ENCODE measurements around the gene CMIP. TPM values are rescaled to one million over a fixed set of nuclear protein-coding genes. Genes with fewer than 3 reads are reported as not detected.

CMIP gene
- polyA plus RNA-seq, 1 donor, result 44.3 TPM

DNA sequence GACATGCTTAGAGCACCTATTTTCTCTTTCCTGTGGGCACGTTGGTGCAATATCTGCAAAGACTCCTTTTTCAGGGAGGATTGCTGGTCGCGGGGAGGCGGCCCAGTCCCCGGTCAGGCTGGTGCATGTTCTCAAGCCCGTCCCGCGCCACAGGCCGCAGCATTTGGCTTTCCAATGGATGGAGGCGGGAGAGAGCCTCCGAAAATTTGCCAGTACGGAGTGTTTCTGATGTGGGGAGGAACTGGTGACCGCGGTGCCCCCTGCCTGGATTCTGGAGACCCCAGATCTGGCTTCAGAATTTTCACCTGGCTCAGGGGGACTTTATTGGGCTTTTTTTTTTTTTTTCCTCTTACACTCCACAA is 2.3 kb downstream of the CMIP start:
- DNase-seq, result no peak

DNA sequence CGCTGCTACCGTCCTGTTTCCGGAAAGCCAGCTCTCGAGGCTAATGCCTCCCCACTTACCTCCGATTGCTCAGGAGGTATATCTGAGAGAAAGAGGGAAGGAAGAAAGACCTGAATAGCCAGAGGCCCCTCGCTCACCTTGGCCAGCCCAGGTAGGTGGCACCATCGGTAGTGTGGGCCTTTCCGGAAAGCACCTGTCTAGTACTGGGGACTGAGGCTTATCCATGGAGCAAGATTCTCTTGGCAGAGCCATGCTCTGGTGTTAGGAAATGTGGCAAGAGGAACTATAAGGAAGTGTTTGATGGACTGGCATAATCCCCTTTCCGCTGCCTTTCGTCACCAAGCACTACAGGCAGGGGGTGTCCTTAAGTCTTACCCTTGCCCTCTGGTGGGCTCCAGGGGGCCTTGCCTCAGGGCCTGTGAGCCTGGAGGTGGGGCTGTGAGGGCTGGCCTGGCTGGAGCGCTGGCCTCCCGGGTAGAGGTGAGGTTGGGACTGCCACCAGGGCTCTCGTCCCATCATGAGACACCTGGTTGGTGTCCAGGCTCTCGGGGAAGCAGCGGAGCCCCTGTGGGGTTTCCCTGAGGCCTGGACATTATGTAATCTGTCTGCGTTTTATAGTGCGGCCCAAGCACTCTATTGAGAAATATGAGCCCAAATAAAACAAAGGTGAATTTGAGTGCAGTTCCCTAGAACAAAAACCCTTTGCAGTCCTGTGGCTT is 2.9 kb downstream of the CMIP start:
- no peak for DNase-seq

GRCh38 chr16:81448154-81449131 is 3.8 kb downstream of the CMIP start:
- DNase-seq, result no peak

- no peak for DNase-seq
Observed at GRCh38 chr16:81449241-81449640, 4.6 kb downstream of the CMIP start.

DNA sequence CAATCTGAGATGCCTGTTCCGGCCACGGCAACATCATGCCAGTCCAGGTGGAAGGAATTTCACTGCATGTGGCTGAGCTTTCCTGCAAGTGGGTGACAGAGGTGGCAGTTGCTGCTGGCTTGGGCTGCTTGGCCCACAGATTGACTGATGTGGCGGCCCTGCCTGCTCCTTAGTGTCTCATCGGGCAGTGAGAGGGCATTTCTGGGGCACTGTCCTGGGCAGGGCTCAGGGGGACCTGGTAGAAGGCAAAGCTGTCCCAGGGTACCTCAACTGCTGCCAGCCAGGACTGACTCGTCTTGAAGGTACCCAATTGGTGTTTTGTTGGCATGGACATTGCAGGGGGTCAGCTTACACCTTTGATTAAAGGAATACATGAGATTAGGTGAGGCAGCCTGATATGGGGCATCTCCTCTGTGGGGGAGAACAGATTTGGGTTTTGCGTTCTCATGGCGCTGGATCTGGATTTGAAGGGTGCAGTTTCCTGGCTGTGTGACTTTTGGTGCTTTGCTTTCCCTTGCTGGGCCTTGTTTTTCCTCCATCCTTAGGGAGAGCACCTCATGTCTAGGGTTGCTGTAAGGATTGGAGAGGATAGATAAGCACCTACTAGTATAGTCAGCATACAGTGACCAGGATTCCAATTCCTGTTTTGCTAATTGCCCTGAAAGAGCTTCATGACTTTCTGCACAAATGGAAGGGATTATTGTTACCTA is 5.4 kb downstream of the CMIP start:
- no peak for DNase-seq

DNA sequence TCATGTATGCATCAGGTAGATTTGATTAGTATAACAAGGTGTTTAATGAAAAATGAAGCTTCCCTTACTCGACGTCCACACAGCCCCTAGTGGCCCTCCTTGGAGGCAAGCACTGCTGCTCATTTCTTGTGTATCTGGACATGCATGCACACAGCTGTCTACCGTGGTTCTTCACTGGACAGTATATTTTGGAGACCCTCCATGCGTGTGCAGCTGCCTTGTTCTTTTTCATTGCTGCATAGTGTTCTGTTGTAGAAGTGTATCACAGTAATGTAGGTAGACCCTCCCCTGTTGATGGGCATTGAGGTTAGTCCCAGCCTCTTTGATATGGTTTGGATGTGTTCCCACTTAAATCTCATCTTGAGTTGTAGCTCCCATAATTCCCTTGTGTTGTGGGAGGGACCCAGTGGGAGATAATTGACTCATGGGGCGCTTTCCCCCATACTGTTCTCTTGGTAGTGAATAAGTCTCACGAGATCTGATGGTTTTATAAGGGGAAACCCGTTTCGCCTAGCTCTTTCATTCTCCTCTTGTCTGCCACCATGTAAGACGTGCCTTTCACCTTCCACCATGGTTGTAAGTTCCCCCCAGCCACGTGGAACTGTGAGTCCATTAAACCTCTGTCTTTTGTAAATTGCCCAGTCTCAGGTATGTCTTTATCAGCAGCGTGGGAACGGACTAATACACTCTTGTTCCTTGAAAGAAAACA is 6.3 kb downstream of the CMIP start:
- no peak for DNase-seq

DNA sequence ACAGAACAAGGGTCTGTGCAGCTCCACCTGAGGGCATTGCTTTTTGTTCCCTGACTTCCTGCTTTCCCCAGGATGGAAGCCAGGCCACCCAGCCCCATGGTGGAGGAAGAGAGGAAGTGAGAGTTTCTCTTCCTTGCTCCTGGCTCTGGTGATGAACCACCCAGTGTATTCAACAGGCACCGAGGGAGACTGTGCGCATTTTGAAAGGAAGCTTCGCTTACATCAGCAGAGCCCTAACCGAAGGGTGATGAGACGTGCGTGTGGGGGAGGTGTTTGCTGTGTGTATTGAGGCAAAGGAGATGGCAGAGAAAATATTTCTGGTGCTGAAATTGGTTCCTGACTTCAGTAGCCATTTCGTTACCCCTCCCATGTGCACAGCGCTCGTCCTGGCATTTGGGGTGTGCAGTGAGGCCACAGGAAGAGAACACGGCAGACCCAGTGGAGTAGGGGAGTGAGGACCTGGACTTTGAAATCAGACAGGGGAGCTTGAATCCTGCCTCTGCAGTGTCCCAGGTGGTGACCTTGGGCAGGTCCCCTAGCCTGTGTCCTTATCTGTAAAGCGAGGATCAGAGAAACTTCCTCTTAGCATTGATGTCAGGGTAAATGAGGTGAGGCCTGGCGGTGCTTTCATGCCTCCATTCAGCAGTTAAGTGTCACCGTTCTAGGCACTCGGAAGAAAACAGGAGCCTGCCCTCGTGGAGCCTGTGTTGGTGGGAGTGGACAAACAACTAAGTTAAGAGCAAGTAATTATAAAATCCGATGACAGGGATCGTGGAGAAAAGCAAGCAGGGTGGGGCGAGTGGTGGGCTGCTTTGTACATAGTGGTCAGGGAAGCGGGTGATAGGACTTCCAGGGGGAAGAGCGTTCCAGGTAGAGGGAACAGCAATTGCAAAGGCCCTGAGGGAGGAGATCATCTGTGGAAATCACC is 7.4 kb downstream of the CMIP start:
- no peak for DNase-seq

GRCh38 chr16:81453091-81453728 is 8.6 kb downstream of the CMIP start:
- no peak for DNase-seq

DNA sequence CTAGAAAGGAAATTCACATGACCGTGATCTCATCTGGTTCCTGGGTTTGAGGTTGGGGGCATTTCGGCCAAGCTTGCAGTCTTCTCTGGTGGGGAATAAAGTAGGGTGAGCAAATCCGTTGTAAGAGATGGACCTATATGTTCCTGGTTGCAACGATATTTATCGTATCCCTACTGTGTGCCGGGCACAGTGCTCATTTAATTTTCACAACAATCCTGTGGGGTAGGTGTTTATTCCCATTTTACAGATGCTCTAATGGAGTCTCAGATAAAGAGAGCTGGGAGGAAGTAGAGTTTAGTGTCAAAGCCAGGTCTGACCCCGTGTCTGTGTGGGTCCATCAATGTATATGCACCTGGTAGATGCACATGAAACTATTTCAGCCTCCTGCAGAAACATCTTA is 9.4 kb downstream of the CMIP start:
- DNase-seq, result no peak

GRCh38 chr16:81455006-81455405 is 10.4 kb downstream of the CMIP start:
- no peak for DNase-seq

DNA sequence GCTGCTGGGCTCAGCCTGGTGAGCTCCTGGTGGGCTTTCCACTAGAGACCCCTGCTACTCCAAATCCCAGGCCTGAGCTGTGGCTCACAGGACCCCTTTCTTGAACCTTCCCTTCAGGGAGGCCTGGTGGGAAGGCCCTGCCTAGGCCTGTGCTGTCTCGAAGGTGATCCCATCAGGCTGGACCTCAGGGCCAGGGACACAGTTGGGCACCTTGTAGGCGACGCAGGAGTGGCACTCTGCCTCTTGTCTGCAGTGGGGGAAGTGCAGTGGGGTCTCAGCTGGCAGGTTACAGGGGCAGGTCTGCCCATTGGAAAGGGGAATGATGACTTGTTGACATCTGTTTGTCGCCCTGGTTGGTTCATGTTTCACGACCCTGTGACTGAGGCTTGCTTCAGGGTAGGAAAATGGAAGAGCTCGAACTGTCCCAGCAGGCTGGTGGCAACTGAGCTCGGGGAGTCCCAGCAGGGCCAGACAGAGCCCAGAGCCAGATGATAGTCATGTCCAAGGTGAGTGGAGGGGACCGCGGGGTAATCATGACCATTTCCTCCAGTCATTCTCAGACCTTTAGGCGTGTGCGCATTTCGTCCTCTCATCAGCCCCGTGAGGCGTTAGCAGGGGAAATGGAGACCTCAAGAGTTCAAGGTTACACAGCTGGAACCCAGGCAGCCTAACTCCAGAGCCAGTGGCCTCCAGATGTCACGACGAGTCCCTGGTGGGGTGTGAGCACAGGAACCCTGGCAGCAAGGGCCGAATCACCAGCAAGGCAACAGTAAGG is 11.3 kb downstream of the CMIP start:
- no peak for DNase-seq

DNA sequence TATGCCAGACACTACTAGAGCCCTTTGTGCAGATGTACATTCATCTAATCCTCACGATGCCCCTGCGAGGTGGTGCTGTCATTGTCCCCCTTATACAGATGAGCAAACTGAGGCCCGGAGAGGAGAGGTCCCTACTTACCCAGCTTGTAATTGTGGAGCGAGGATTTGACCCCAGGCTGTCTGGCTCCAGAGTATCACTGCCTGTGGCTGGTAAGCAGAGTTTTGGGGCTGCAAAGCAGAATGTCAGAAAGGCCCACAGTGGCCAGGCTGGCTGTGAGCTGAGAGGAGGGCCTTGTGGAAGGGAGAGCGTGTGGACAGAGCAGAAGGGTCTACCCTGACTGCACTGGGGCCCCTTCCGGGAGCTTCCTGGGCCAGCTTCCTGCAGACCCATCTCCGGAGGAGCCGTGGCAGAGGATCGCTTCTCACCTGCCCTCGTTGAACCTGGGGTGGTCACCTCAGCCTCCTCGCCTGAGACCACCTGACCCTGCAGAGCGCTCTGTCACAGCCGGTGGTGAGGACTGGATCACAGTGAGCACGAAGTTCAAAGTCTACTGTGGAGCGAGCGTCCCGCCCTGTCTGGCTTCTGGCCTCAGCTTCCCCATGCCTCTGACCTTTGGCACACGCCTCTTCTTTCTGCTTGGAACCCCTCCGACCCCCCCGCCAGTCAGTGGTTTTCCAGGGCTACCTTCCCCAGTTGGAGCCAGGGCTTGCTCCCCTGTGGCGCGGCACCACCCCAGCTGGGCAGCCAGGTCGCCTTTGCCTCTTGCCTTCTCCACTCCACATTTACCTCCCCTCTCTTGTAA is 12.1 kb downstream of the CMIP start:
- no peak for DNase-seq

- DNase-seq, result no peak
Observed at GRCh38 chr16:81457326-81458133, 12.9 kb downstream of the CMIP start.

- no peak for DNase-seq
Observed at GRCh38 chr16:81458149-81458669, 13.6 kb downstream of the CMIP start.

DNA sequence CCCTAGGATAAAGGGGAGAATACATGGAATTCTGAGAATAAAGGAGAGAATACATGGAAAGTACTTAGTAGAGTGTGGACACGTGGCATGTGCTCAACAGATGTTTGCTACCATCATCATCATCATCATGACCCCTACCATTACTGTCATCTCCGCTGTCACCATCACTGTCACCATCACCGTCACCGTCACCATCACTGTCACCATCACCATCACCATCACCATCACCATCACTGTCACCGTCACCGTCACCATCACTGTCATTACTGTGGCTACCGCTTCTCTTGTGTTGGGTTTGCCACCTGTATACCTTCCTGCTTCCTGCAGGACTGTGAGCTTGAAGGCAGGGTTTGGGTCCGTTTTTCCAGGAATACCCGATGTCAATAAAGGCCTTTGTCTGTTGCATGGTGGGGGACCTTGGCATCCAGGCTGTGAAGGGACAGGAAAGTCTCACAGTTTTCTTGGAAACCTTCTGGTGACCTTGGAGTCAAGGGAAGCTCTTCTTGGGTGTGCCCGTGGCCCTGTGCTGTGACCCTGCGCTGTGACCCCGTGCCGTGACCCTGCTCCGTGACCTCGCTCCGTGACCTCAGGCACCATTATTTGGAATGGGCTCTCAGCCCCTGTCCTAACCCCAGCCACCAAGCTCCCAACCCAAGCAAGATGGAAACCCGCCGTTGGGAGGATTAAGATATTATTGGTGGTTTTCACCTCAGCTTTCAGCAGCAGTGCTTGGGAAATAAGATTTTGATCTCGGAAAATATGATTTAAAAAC is 14.4 kb downstream of the CMIP start:
- no peak for DNase-seq

DNA sequence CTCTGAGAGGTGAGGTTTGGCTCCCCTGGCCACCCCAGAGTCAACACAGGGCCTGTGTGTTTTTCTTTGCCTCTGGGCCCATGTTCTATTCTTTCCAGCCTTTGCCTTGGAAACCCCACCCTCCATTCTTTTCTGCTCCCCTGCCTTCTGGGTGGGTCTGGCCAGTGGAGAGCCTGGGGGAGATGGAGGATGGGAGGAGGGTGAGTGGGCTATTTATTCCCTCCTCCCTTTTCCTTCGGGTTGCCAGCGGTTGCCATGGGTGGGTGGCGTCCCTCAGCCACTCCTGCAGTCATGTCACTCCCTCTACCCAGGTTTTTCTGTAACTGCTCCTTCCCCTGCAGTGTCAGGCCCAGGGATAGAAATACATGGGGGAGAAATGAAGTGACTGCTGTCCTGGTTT is 15.5 kb downstream of the CMIP start:
- DNase-seq, result no peak

DNA sequence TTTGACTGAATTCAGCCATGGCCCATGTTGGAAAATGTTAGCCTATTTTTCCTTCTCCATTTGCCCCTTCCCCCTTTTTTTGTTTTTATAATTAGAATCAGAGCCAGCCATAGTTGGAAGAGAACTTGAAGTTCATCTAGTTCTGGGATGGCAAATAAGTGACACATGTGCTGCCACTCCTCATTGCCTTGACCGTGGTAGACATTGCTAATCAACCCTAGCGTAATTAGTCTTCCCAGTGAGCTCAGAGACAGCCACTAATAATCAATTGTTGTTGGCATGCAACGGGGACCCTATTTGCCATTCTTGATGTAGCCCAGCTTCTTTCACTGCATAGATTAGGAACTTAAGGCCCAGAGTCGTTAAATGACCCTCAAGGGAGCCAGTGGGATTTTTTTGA is 16.6 kb downstream of the CMIP start:
- DNase-seq, result no peak
